K562 (cell line): ENCODE results near the gene PLXNA2. TPM values are rescaled to one million over a fixed set of nuclear protein-coding genes. Genes with fewer than 3 reads are reported as not detected.
A peak's percentile ranks its signal among the peaks of the same experiment; 100 is the strongest.

Experiments
- ATAC-seq: fragments of 200-7000 bp; cut with Tn5 transposase; 3 replicates; pipeline ENCODE4 v1.9.1; 2020; ENCODE audit warnings: moderate library complexity
- BruUV-seq: library from RNA; stranded (reverse); fragments of 400-500 nt; replicated peaks from 2 replicates; lab custom pipeline; 2021; lab: Mats Ljungman, UMichigan
- CTCF ChIA-PET: fragments of 300-600 bp; formaldehyde crosslinking; extraction: SDS; loops from one replicate; lab custom pipeline; 2021; ENCODE audit warnings: low intra/inter-chr PET ratio; lab: Yijun Ruan, JAX
- POLR2A ChIA-PET: fragments of 300-600, 350-650 bp; sonication (Branson Sonifier 250); formaldehyde crosslinking; extraction: SDS; loops from one replicate; lab custom pipeline; 2021; ENCODE audit warnings: antibody characterized with exemption, inconsistent platforms; lab: Yijun Ruan, JAX
- DNase-seq, 4 experiments: peaks; one replicate each; pipeline versions ENCODE4 v3.0.0 to v3.0.0-alpha.2; 2011 to 2018; ENCODE audit warnings: low spot score in 3 of 4, mixed read lengths in 3 of 4; ENCODE audit errors: extremely low read depth in 1 of 4
- FAIRE-seq: peaks from 2 replicates; lab custom pipeline; 2011; peaks lifted over from hg19 to GRCh38; lab: Jason Lieb, UNC
- H2AFZ ChIP-seq: 2 replicates; pipeline ENCODE4 v1.6.0; 2011; ENCODE audit warnings: low read depth, low read length, control low read depth, inconsistent platforms
- H3K27ac ChIP-seq: fragments of 200-600 bp; 3 replicates; pipeline ENCODE4 v1.8.0; 2011; ENCODE audit warnings: low read depth, mild to moderate bottlenecking, control low read depth, inconsistent platforms, low read length, moderate library complexity, mixed read lengths; ENCODE audit errors: extremely low read depth
- H3K27me3 ChIP-seq, 2 experiments: fragments of 300-600 bp in 1 of 2; 2 replicates in 1 of 2; 3 replicates in 1 of 2; pipeline versions ENCODE4 v1.6.0 to v1.8.0; 2011; ENCODE audit warnings: inconsistent platforms in 2 of 2, low read length in 2 of 2, mild to moderate bottlenecking in 1 of 2, mixed read lengths in 1 of 2, moderate library complexity in 1 of 2; ENCODE audit not compliant: control insufficient read depth in 2 of 2, insufficient read depth in 2 of 2
- H3K36me3 ChIP-seq: fragments of 300-600 bp; 3 replicates; pipeline ENCODE4 v1.8.0; 2011; ENCODE audit warnings: mild to moderate bottlenecking, low read length, inconsistent platforms; ENCODE audit not compliant: control insufficient read depth, insufficient read depth
- H3K4me1 ChIP-seq, 2 experiments: fragments of 200-600 bp in 1 of 2; replicated peaks in 1 of 2; 2 replicates in 1 of 2; 3 replicates in 1 of 2; pipeline versions ENCODE4 v1.5.1 to v1.8.0; 2011; ENCODE audit warnings: inconsistent platforms in 2 of 2, low read length in 2 of 2, mild to moderate bottlenecking in 1 of 2, mixed read lengths in 1 of 2, moderate library complexity in 1 of 2; ENCODE audit not compliant: control insufficient read depth in 2 of 2, insufficient read depth in 2 of 2
- H3K4me2 ChIP-seq: 2 replicates; pipeline ENCODE4 v1.6.1; 2011; ENCODE audit warnings: low read length, control low read depth, inconsistent platforms, mixed read lengths; ENCODE audit not compliant: insufficient read depth
- H3K4me3 ChIP-seq: fragments of 200-600 bp; sonication (generic), shearing (Covaris generic); 2 replicates; pipeline ENCODE4 v1.5.1; 2016; ENCODE audit warnings: control low read depth, inconsistent platforms
- H3K79me2 ChIP-seq: fragments of 200-600 bp; 3 replicates; pipeline ENCODE4 v1.8.0; 2011; ENCODE audit warnings: low read length, inconsistent platforms; ENCODE audit not compliant: control insufficient read depth, insufficient read depth
- H3K9ac ChIP-seq, 2 experiments: 2 replicates each; pipeline versions ENCODE4 v1.6.0 to v1.6.1; 2011; ENCODE audit warnings: low read depth in 2 of 2, low read length in 2 of 2, control low read depth in 1 of 2, inconsistent platforms in 1 of 2, mild to moderate bottlenecking in 1 of 2, mixed read lengths in 1 of 2; ENCODE audit not compliant: insufficient read depth in 1 of 2
- H3K9me1 ChIP-seq: one replicate; pipeline ENCODE4 v1.6.0; 2011; ENCODE audit warnings: inconsistent platforms, mild to moderate bottlenecking, low read length, moderate library complexity; ENCODE audit not compliant: control insufficient read depth, insufficient read depth
- H3K9me3 ChIP-seq: replicated peaks from 2 replicates; pipeline ENCODE4 v1.5.1; 2011; ENCODE audit warnings: low read depth, low read length, inconsistent platforms; ENCODE audit not compliant: control insufficient read depth, insufficient read depth
- H4K20me1 ChIP-seq: replicated peaks from 2 replicates; pipeline ENCODE4 v1.6.1; 2011; ENCODE audit warnings: low read length, inconsistent platforms, mixed read lengths; ENCODE audit not compliant: control insufficient read depth, insufficient read depth
- HDAC8 ChIP-seq: fragments of 450-650 bp; IDR thresholded peaks from 2 replicates; pipeline ENCODE4 v1.6.1; 2016; ENCODE audit warnings: mild to moderate bottlenecking, missing genetic modification characterization, moderate library complexity, missing compliant biosample characterization
- MYNN ChIP-seq, 2 experiments: sonication (generic); formaldehyde crosslinking in 1 of 2; IDR thresholded peaks; 2 replicates each; pipeline versions ENCODE4 v1.5.0 to v1.6.1; 2016 to 2020; ENCODE audit warnings: antibody characterized with exemption in 1 of 2, missing genetic modification reagents in 1 of 2
- PBX2 ChIP-seq, 2 experiments: IDR thresholded peaks in 1 of 2; conservative IDR thresholded peaks in 1 of 2; 2 replicates each; pipeline ENCODE4 v1.6.1; 2016; ENCODE audit warnings: low read depth in 2 of 2, mild to moderate bottlenecking in 1 of 2, missing compliant biosample characterization in 1 of 2, missing genetic modification characterization in 1 of 2, moderate library complexity in 1 of 2
- SETDB1 ChIP-seq: IDR thresholded peaks from one replicate; pipeline ENCODE4 v1.6.1; 2012; ENCODE audit warnings: low read length, control low read depth, inconsistent platforms
- SIRT6 ChIP-seq: IDR thresholded peaks from one replicate; pipeline ENCODE4 v1.6.1; 2012; ENCODE audit warnings: low read depth, mild to moderate bottlenecking, control low read depth, inconsistent platforms, low read length, moderate library complexity
- TEAD1 ChIP-seq, 2 experiments: fragments of 450-650 bp in 1 of 2; sonication (generic) in 1 of 2; formaldehyde crosslinking; IDR thresholded peaks; 2 replicates each; pipeline versions ENCODE4 v1.4.0 to v1.8.0; 2020 to 2022; ENCODE audit warnings: mild to moderate bottlenecking in 2 of 2, missing genetic modification reagents in 1 of 2
- THRB ChIP-seq: fragments of 450-650 bp; formaldehyde crosslinking; conservative IDR thresholded peaks from 2 replicates; pipeline ENCODE4 v1.4.0; 2022; ENCODE audit warnings: mild to moderate bottlenecking, missing genetic modification characterization
- ZNF263 ChIP-seq: sonication (generic); formaldehyde crosslinking; IDR thresholded peaks from 2 replicates; pipeline ENCODE4 v1.8.0; 2022; ENCODE audit warnings: mild to moderate bottlenecking, missing genetic modification reagents, borderline replicate concordance
- WGBS: fragments of 100-300 bp; shearing (Covaris generic); methylation state at CpG from one replicate; pipeline ENCODE4 v1.1.6; 2016; ENCODE audit warnings: low coverage, mixed read lengths; ENCODE audit not compliant: insufficient coverage; ENCODE audit errors: missing lambda C conversion rate; 5-methylcytosine and 5-hydroxymethylcytosine counted together
- in situ Hi-C: fragments of 300-500 bp; cut with MboI; formaldehyde crosslinking; loops from 4 replicates; pipeline ENCODE4 v1.15.0; 2018; ENCODE audit warnings: inconsistent platforms, mixed read lengths
- intact Hi-C: fragments of 100-400 bp; cut with micrococcal nuclease; formaldehyde crosslinking; loops from 2 replicates; pipeline ENCODE4 v1.14.2; 2022
- polyA plus RNA-seq, 8 experiments: library from polyadenylated mRNA; depleted of rRNA in 4 of 8; stranded (reverse) in 5 of 8; unstranded in 3 of 8; fragments of >200 nt; fragmentation: Nextera tagmentation in 2 of 8; fragmentation: Illumina TruSeq in 1 of 8; extraction: Ambion mirVana in 2 of 8; extraction: Trizol in 1 of 8; gene quantifications; 2 replicates each; pipeline versions ENCODE4 v1.2.1 to v1.2.3, GENCODE V29; 2011 to 2014; ENCODE audit warnings: inconsistent platforms in 1 of 8, missing spikeins in 1 of 8
- total RNA-seq, 7 experiments: library from RNA; depleted of rRNA in 6 of 7; stranded (reverse); fragments of >200 nt in 6 of 7; fragmentation: Illumina TruSeq in 2 of 7; extraction: Trizol in 2 of 7; gene quantifications; 2 replicates each; pipeline versions ENCODE4 v1.2.1 to v1.2.3, GENCODE V29; 2011 to 2021; ENCODE audit warnings: low replicate concordance in 1 of 7

The PLXNA2 gene
- total and polyA plus RNA-seq, 9 of the 15 experiments (the other 6 are each of a cell fraction or from before 2014, with no cell fraction given), result 0.01 to 1.3 (median 0.32) TPM

DNA sequence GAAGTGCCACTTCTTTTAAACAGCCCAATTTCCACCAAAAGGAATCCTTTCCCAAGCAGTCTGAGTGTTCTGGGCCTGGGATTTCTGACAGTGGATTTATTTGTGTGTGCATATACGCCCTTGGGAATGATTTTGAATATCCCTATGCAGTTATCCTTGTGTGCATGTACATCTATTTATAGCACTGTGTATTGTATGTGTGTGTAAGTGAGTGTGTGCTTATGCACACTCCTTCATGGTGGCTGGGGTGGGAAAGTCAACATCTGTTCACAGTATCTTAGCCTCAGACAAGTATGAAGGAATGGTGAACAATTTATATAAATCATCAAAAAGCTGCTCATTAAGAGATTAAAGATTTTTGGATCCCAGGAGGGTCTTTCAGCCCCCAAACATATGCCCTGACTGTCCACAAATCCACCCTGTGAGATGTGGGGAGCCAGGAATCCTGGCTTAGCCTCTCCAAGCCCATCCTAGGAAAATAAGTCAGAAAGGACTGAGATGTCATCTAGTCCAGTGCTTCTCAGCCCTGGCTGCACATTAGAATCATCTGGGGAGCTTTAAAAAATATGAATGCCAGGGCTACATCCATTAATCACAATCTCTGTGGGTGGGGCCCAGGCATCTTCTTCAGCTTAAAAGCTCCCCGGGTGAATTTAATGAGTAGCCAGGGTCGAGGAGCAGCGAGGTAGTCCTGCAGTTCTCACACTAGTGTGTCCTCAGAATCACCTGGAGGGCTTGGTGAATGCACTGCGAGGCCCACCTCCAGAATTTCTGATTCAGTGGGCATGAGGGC, 101.4 kb downstream of the PLXNA2 start:
- no peak for FAIRE-seq
- no peak for ATAC-seq
- Histone ChIP-seq H3K27me3 (peaks cover 0 to 16% of the 10 kb centered on the region in 2 experiments; a peak in 2 of 5 replicates), H4K20me1 (peaks cover 4% of the 10 kb centered on the region; the same call in 1 of the 2 replicates), H3K9me3 (no peaks in the 10 kb centered on the region), H3K27ac (no peak overlapping the region), H3K79me2 (no peaks in the 10 kb centered on the region), H3K9ac (no peak overlapping the region), H3K4me3 (no peak overlapping the region), H3K4me1 (0 out of 5 replicates have a peak, but pooled peaks cover 0 to 4% of the 10 kb centered on the region in 2 experiments), H3K9me1 (no peaks in the 10 kb centered on the region)
- WGBS, result 4% methylated on average over 5 of the region's 5 CpGs
- in situ Hi-C loops (no loop called here), intact Hi-C loops (no loop called here)
- no TSS peak for BruUV-seq
- DNase-seq, result no peak
- POLR2A ChIA-PET, result interaction anchor here (0.6 to 4.1 kb wide), 4 partner anchors 8 to 1302 kb away, joined by 3 to 14 read pairs (median 4); no protein-coding TSS in a partner anchor
- peak; percentile 89 for TF ChIP-seq MYNN (IDR thresholded peaks at IDR 0.05)
- TF ChIP-seq MYNN (CRISPR knock-in tag; IDR thresholded peaks at IDR 0.05), result no peak
- TF ChIP-seq THRB (CRISPR knock-in tag), result no peak
- TF ChIP-seq PBX2 (CRISPR knock-in tag; IDR thresholded peaks at IDR 0.05; ENCODE audit: low read depth), result no peak
- 0 out of 2 replicates have a peak, but pooled peaks have one; percentile 7 for TF ChIP-seq PBX2 (tag; conservative IDR thresholded peaks at IDR 0.05; ENCODE audit: low read depth)
- no peak for TF ChIP-seq HDAC8 (tag)
- TF ChIP-seq ZNF263, result no peak
- no peak for TF ChIP-seq SETDB1
- no peak for TF ChIP-seq SIRT6
- no peak for TF ChIP-seq TEAD1 (CRISPR knock-in tag; IDR thresholded peaks at IDR 0.05)
- TF ChIP-seq, all 486 proteins: peak for 2
- no peak overlapping the region for H2AFZ ChIP-seq
- no peaks in the 10 kb centered on the region for H3K36me3 ChIP-seq
- CTCF ChIA-PET, result no interaction called here
- no peak overlapping the region for H3K4me2 ChIP-seq
